ENCODE measurements around the gene NPSR1. TPM values are rescaled to one million over a fixed set of nuclear protein-coding genes. Genes with fewer than 3 reads are reported as not detected.

NPSR1 gene
- total RNA-seq, 4 donors from 2014 or later = 0.95 to 9.7 TPM; not detected in 2

- TF ChIP-seq POLR2AphosphoS5 (IDR thresholded peaks at IDR 0.05) (no peak), EP300 (IDR thresholded peaks at IDR 0.05; ENCODE audit: low read depth) (no peak), POLR2A (IDR thresholded peaks at IDR 0.05) (no peak), CTCF (IDR thresholded peaks at IDR 0.05) (no peak)
- intact Hi-C loops (cut with DNase I; ENCODE audit: low total_unique reads) = no loop called here
- Histone ChIP-seq H3K9me3 (no peaks in the 10 kb centered on the region), H3K27me3 (no peaks in the 10 kb centered on the region), H3K27ac (peak overlapping the region in 2 of 4 donors; percentile 3 to 28), H3K36me3 (no peaks in the 10 kb centered on the region), H3K4me1 (peaks cover 0 to 14% (median 7%) of the 10 kb centered on the region in 4 donors), H3K4me3 (no peak overlapping the region)
- 81% methylated on average over 2 of the region's 2 CpGs; no CpG with 5 or more reads in 1 of the 2 donors for WGBS, 2 donors (ENCODE audit: low coverage in 1 of 2)
- in situ Hi-C loops (cut with MboI; ENCODE audit: low pct_ligation_motif_present in 1 of 4, low pct_unique_long_range_greater_than_20kb in 1 of 4, low sequenced_read_pairs in 3 of 4) = no loop called here
- DNase-seq = no peak
These were observed 90.7 kb downstream of the NPSR1 start for GRCh38 chr7:34748728-34749089.

GRCh38 chr7:34749446-34749845 is 91.4 kb downstream of the NPSR1 start:
- TF ChIP-seq CTCF (IDR thresholded peaks at IDR 0.05) = no peak
- no peak for DNase-seq
- Histone ChIP-seq H3K36me3 (no peaks in the 10 kb centered on the region), H3K4me3 (no peak overlapping the region), H3K27ac (no peak overlapping the region), H3K4me1 (peaks cover 0 to 14% (median 7%) of the 10 kb centered on the region in 4 donors), H3K27me3 (no peaks in the 10 kb centered on the region), H3K9me3 (no peaks in the 10 kb centered on the region)
- 91% methylated on average over 2 of the region's 2 CpGs; no CpG with 5 or more reads in 1 of the 2 donors for WGBS, 2 donors (ENCODE audit: low coverage in 1 of 2)
- in situ Hi-C loops (cut with MboI; ENCODE audit: low pct_ligation_motif_present in 1 of 4, low pct_unique_long_range_greater_than_20kb in 1 of 4, low sequenced_read_pairs in 3 of 4) (no loop called here), intact Hi-C loops (cut with DNase I; ENCODE audit: low total_unique reads) (no loop called here)

GRCh38 chr7:34750209-34750608 is 92.2 kb downstream of the NPSR1 start:
- TF ChIP-seq POLR2A (IDR thresholded peaks at IDR 0.05) (no peak), CTCF (IDR thresholded peaks at IDR 0.05) (no peak), POLR2AphosphoS5 (IDR thresholded peaks at IDR 0.05) (no peak), EP300 (IDR thresholded peaks at IDR 0.05; ENCODE audit: low read depth) (no peak)
- no peaks in the 10 kb centered on the region for H3K27me3 ChIP-seq
- intact Hi-C loops (cut with DNase I; ENCODE audit: low total_unique reads) = no loop called here
- no peak for DNase-seq
- no peaks in the 10 kb centered on the region for H3K36me3 ChIP-seq
- WGBS, 2 donors (ENCODE audit: low coverage in 1 of 2) = 88 to 97% methylated on average over 7 to 8 of the region's 8 CpGs
- peaks cover 0 to 14% (median 7%) of the 10 kb centered on the region in 4 donors for H3K4me1 ChIP-seq
- in situ Hi-C loops (cut with MboI; ENCODE audit: low pct_ligation_motif_present in 1 of 4, low pct_unique_long_range_greater_than_20kb in 1 of 4, low sequenced_read_pairs in 3 of 4) = no loop called here
- H3K4me3 ChIP-seq = no peak overlapping the region
- no peaks in the 10 kb centered on the region for H3K9me3 ChIP-seq
- H3K27ac ChIP-seq = no peak overlapping the region

- Histone ChIP-seq H3K4me3 (no peak overlapping the region), H3K27me3 (no peaks in the 10 kb centered on the region), H3K4me1 (peaks cover 0 to 14% (median 7%) of the 10 kb centered on the region in 4 donors), H3K36me3 (no peaks in the 10 kb centered on the region), H3K27ac (no peak overlapping the region), H3K9me3 (no peaks in the 10 kb centered on the region)
- in situ Hi-C loops (cut with MboI; ENCODE audit: low pct_ligation_motif_present in 1 of 4, low pct_unique_long_range_greater_than_20kb in 1 of 4, low sequenced_read_pairs in 3 of 4) (no loop called here), intact Hi-C loops (cut with DNase I; ENCODE audit: low total_unique reads) (no loop called here)
- no peak for DNase-seq
- TF ChIP-seq POLR2AphosphoS5 (IDR thresholded peaks at IDR 0.05) (no peak), CTCF (IDR thresholded peaks at IDR 0.05) (no peak), POLR2A (IDR thresholded peaks at IDR 0.05) (no peak)
- WGBS, 2 donors (ENCODE audit: low coverage in 1 of 2) = 74% methylated on average over 2 of the region's 2 CpGs; no CpG with 5 or more reads in 1 of the 2 donors
These were observed 92.6 kb downstream of the NPSR1 start for GRCh38 chr7:34750636-34751035.
